Epidermal melanocyte (primary cell): ENCODE results near the gene TCTA.
"Not testable (repeated sequence)": the region's sequence is repeated elsewhere in the genome, so short reads cannot be mapped to it uniquely, and the experiment has no call there.

Experiments used
- DNase-seq: peaks from one replicate; pipeline ENCODE4 v3.0.0; 2011; ENCODE audit warnings: low spot score; ENCODE audit not compliant: insufficient read length

Gene TCTA, protein sequence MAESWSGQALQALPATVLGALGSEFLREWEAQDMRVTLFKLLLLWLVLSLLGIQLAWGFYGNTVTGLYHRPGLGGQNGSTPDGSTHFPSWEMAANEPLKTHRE

GRCh38 chr3:49411968-49412631 is at the start of gene TCTA, which contains the start of gene RHOA:
TSS of gene TCTA (plus strand) at chr3:49412423. CDS start at chr3:49412427, 4 bp downstream.
TSS of gene RHOA (minus strand) at chr3:49411976. CDS start at chr3:49375589, 36,387 bp downstream.
- DNase-seq, result peak; percentile 99

GRCh38 chr3:49362561-49362960 is 49.7 kb upstream of the TCTA start:
- no peak for DNase-seq

DNA sequence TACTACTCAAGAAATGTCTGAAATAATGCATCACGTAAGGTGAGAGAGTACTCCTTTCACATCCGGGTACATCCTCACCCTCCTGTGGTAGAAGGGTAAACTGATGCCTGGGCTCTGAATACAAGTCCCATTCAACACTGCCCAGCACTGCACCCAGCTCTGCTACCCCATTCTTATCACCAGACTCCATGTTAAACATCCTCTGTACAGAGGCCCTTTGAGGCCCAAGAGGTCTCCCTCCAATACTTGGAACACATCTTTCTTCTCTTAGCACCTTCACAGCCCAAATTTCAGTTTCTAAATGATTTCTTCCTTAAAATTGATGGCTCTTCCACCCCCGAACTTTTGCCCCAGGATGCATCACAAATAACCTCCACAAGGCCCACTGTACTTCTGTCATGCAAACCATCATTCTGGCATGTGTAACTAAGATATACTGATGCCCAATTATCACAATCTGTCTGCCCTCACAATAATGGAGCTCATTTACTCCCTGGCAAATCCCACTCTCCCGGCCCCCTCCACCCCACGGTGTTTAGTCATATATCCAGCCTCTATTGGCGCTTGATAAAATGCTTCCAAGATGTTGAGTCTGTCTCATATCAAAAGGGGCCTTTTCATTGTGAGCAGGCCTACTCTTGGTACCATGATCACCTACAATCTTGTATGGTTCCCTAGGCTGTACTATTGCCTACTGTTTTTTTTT is 41.5 kb upstream of the TCTA start:
- no peak for DNase-seq

GRCh38 chr3:49371946-49372345 is 40.3 kb upstream of the TCTA start:
- DNase-seq, result no peak

DNA sequence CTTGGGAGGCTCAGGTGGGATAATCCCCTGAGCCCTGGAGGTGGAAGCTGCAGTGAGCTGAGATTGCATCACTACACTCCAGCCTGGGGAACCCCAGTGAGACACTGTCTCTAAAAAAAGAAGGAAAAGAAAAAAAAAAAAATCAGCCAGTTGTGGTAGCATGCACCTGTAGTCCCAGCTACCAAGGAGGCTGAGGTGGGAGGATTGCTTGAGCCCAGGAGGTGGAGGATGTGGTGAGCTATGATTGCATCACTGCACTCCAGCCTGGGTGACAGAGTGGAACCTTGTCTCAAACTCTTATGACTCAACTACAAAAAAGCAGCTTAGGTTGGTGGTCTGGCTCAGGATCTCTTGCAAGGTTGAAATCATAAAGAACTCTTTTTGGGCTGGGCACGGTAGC is 34.7 kb upstream of the TCTA start:
- DNase-seq, result no peak

DNA sequence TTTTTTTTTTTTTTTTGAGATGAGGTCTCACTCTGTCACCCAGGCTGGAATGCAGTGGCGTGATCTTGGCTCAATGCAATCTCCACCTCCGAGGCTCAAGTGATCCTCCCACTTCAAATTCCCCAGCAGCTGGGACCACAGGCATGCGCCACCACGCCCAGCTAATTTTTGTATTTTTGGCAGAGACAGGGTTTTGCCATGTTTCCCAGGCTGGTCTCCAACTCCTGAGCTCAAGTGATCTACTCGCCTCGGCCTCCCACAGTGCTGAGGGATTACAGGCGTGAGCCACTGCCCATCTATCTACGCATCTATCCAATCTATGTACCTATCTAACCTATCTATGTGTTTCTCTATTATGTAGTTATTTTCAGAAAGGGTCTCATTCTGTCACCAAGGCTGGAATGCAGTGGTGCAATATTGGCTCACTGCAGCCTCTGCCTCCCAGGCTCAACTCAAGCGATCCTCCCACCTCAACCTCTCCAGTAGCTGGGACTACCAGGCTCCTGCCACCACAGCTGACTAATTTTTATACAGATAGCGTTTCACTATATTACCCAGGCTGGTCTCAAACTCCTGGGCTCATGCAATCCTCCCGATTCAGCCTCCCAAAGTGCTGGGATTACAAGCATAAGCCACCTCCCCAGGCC is 33.9 kb upstream of the TCTA start:
- no peak for DNase-seq

GRCh38 chr3:49383387-49383786 is 28.8 kb upstream of the TCTA start:
- no peak for DNase-seq

DNA sequence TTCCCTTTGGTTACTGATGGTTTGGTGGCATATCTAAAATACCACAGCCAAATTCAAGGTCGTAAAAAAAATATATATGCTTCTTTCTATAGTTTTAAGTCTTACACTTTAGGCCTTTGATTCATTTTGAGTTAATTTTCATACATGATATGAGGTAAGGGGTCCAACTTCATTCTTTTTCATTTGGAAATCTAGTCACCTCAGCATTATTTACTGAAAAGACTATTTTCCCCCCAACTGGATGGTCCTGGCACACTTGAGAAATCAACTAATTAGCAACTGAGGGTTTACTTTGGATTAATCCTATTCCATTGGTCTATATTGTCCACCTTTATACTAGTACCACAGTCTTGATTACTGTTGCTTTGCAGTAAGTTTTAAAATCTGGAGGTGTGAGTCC is 26.6 kb upstream of the TCTA start:
- DNase-seq, result no peak

DNA sequence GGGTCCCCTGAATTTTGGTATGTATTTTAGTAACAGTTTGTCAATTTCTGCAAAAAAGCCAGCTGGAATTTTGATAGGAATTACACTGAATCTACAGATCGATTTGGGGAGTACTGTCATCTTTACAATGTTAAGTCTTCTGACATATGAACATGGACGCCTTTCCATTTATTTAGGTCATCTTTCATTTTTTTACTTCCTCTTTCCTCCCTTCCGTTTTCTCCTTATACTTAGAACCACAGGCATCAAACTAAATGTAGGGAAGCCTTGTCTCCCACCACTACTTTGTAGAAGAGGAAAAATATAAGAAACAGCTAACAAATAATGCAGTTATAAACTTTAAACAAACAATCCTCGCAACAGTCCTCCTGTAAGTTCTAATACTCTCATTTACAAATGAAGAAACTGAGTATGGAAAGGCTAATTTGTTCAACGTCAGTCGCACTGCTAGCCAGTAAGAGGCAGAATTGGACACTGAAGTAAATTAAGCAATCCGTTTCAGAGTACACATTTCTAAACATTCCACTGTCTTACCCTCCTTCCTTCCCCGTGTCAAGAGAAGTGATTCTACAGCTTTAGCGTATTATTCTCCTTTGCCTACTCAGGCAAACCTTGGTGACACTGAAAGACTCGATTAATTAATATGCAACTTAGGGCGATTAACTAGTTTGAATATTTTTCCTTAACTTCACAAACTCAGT is 26.0 kb upstream of the TCTA start:
- no peak for DNase-seq

- DNase-seq, result no peak
Observed at GRCh38 chr3:49387721-49388120, 24.5 kb upstream of the TCTA start.

- no peak for DNase-seq
Observed at GRCh38 chr3:49388289-49388820, 23.9 kb upstream of the TCTA start.

GRCh38 chr3:49389297-49389696 is 22.9 kb upstream of the TCTA start:
- no peak for DNase-seq

DNA sequence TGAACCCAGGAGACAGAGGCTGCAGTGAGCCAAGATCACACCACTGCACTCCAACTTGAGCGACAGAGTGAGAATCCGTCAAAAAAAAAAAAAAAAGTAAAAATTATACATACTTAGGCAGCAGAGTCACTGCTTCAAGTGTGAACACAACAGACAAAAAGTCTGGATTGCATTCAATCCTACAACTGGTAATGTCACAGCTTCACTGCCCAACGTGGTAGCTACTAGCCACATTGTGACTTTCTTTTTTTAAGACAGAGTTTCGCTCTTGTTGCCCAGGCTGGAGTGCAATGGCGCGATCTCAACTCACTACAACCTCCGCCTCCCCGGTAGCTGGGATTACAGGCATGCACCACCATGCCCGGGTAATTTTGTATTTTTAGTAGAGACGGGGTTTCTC is 20.9 kb upstream of the TCTA start:
- not testable (repeated sequence) for DNase-seq

GRCh38 chr3:49397470-49397869 is 14.8 kb upstream of the TCTA start:
- DNase-seq, result no peak

DNA sequence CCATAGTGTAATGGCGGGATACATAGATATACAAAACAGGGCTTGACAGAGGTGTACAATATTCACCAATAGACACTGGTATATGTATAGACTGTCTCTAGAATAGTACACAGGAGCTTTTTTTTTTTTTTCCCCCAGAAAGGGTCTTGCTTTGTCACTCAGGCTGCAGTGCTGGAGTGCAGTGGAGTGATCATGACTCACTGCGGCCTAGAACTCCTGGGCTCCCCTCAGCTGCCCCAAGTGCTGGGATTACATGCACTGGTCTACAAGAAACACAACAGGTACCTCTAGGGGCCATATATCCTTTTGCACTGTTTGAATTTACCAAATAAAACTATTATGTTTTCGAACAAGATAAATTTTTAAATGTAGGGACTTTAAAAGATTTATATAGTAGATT is 12.8 kb upstream of the TCTA start:
- no peak for DNase-seq

GRCh38 chr3:49401766-49402165 is 10.5 kb upstream of the TCTA start:
- no peak for DNase-seq

- DNase-seq, result no peak
Observed at GRCh38 chr3:49403891-49404290, 8.3 kb upstream of the TCTA start.

- DNase-seq, result not testable (repeated sequence)
Observed at GRCh38 chr3:49405570-49405969, 6.7 kb upstream of the TCTA start.

DNA sequence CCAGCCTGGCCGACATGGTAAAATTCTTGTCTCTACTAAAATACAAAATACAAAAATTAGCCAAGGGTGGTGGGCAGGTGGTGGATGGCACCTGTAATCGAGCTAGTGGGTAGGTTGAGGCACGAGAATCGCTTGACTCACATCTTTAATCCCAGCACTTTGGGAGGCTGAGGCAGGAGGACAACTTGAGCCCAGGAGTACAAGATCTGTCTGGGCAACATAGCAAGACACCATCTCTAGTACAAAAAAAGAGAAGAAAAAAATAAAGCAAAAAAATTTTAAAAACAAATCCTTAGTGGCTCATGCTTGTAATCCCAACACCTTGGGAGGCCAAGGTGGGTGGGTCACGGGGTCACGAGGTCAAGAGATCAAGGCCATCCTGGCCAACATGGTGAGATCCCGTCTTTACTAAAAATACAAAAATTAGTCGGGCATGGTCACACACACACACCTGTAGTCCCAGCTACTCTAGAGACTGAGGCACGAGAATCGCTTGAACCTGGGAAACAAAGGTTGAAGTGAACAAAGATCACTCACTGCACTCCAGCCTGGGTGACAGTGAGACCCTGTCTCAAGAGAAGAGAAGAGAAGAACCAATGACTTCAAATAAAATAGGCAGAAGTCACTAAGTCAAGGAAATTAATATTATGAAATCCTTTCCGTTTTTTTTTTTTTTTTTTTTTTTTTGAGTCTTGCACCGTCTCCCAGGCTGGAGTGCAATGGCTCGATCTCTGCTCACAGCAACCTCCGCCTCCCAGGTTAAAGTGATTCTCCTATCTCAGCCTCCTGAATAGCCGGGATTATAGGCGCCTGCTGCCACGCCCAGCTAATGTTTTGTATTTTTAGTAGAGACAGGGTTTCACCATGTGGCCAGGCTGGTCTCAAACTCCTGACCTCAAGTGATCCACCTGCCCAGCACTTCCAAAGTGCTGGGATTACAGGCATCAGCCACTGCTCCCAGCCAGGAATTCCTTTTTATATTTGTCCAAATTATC is 5.4 kb upstream of the TCTA start:
- DNase-seq, result no peak
